A673 (cell line): ENCODE data around the gene ANKRD53. TPM values are rescaled to one million over a fixed set of nuclear protein-coding genes. Genes with fewer than 3 reads are reported as not detected.

ENCODE experiments used
- BruUV-seq: library from RNA; stranded (reverse); fragments of 400-500 nt; replicated peaks from 2 replicates; lab custom pipeline; 2021; lab: Mats Ljungman, UMichigan
- CTCF ChIA-PET: fragments of 300-600 bp; sonication (Branson Sonifier 250); formaldehyde crosslinking; loops from one replicate; lab custom pipeline; 2022; ENCODE audit warnings: antibody characterized with exemption; lab: Charles Lee
- POLR2A ChIA-PET: fragments of 300-600 bp; sonication (Branson Sonifier 250); formaldehyde crosslinking; loops from one replicate; lab custom pipeline; 2022; ENCODE audit warnings: antibody characterized with exemption; ENCODE audit not compliant: low non-redundant PET; lab: Charles Lee
- DNase-seq: peaks from one replicate; pipeline ENCODE4 v3.0.0-alpha.2; 2015; ENCODE audit warnings: low spot score
- H3K27ac ChIP-seq: fragments of 200-600 bp; sonication (generic); 2 replicates; pipeline ENCODE4 v1.5.1; 2016; ENCODE audit warnings: mixed run types, low read depth, mild to moderate bottlenecking, mixed read lengths, antibody characterized with exemption, low read length; ENCODE audit not compliant: poor library complexity, severe bottlenecking
- H3K27me3 ChIP-seq: fragments of 200-600 bp; sonication (generic); replicated peaks from 2 replicates; pipeline ENCODE4 v1.6.1; 2017; ENCODE audit warnings: mixed run types, low read depth, mild to moderate bottlenecking, mixed read lengths, antibody characterized with exemption, low read length; ENCODE audit not compliant: insufficient read depth, poor library complexity
- H3K36me3 ChIP-seq: fragments of 200-600 bp; sonication (generic); 2 replicates; pipeline ENCODE4 v1.6.1; 2016; ENCODE audit warnings: mixed run types, mild to moderate bottlenecking, mixed read lengths, antibody characterized with exemption, low read length; ENCODE audit not compliant: insufficient read depth, poor library complexity, severe bottlenecking
- H3K4me1 ChIP-seq: fragments of 200-600 bp; sonication (generic); 2 replicates; pipeline ENCODE4 v1.6.1; 2017; ENCODE audit warnings: mixed run types, mild to moderate bottlenecking, mixed read lengths, antibody characterized with exemption, low read length; ENCODE audit not compliant: insufficient read depth, poor library complexity, severe bottlenecking
- H3K4me3 ChIP-seq: fragments of 200-600 bp; sonication (generic); 2 replicates; pipeline ENCODE4 v1.5.1; 2016; ENCODE audit warnings: low read depth, mixed run types, mild to moderate bottlenecking, mixed read lengths, low read length; ENCODE audit not compliant: poor library complexity, severe bottlenecking
- H3K9me3 ChIP-seq: fragments of 200-600 bp; sonication (generic); 2 replicates; pipeline ENCODE4 v1.6.1; 2016; ENCODE audit warnings: mixed run types, low read depth, mild to moderate bottlenecking, mixed read lengths, antibody characterized with exemption, low read length; ENCODE audit not compliant: poor library complexity, severe bottlenecking
- CTCF ChIP-seq: fragments of 300-800, 200-600 bp; sonication (generic); conservative IDR thresholded peaks from 2 replicates; pipeline ENCODE4 v1.5.1; 2017; ENCODE audit warnings: low read depth, mild to moderate bottlenecking, antibody characterized with exemption, low read length, moderate library complexity, mixed read lengths
- EZH2 ChIP-seq: fragments of 200-600 bp; sonication (generic); IDR thresholded peaks from 2 replicates; pipeline ENCODE4 v1.6.1; 2017; ENCODE audit warnings: borderline replicate concordance, low read depth, mild to moderate bottlenecking, mixed read lengths, antibody characterized with exemption, low read length; ENCODE audit not compliant: poor library complexity, severe bottlenecking
- intact Hi-C: fragments of 100-400 bp; cut with micrococcal nuclease; formaldehyde crosslinking; loops from one replicate; pipeline ENCODE4 v1.10.0; 2022; ENCODE audit not compliant: unreplicated experiment
- total RNA-seq: library from RNA; stranded (reverse); gene quantifications from 2 replicates; pipeline ENCODE4 v1.2.3, GENCODE V29; 2021

Gene ANKRD53
- total RNA-seq, 1 experiment from 2014 or later = 0.64 TPM

GRCh38 chr2:70939839-70940580 is 38.4 kb upstream of the ANKRD53 start:
- H3K9me3 ChIP-seq = no peaks in the 10 kb centered on the region
- no peak for DNase-seq
- no peak overlapping the region for H3K27ac ChIP-seq
- H3K4me3 ChIP-seq = no peak overlapping the region
- no TSS peak for BruUV-seq
- H3K36me3 ChIP-seq = no peaks in the 10 kb centered on the region
- intact Hi-C loops = no loop called here
- ChIA-PET CTCF (no interaction called here), POLR2A (no interaction called here)
- no peaks in the 10 kb centered on the region for H3K27me3 ChIP-seq
- no peaks in the 10 kb centered on the region for H3K4me1 ChIP-seq
- no peak for TF ChIP-seq CTCF
- no peak for TF ChIP-seq EZH2

GRCh38 chr2:70941186-70941585 is 37.2 kb upstream of the ANKRD53 start:
- Histone ChIP-seq H3K27ac (no peak overlapping the region), H3K9me3 (no peaks in the 10 kb centered on the region), H3K4me1 (no peaks in the 10 kb centered on the region), H3K36me3 (no peaks in the 10 kb centered on the region), H3K27me3 (no peaks in the 10 kb centered on the region), H3K4me3 (no peak overlapping the region)
- intact Hi-C loops = no loop called here
- DNase-seq = no peak
- BruUV-seq = no TSS peak
- TF ChIP-seq EZH2 (no peak), CTCF (no peak)
- ChIA-PET POLR2A (no interaction called here), CTCF (interaction anchor here (0.6 kb wide), 1 partner anchor 32 kb away, joined by 5 read pairs; no protein-coding TSS in a partner anchor)

- no peak for TF ChIP-seq CTCF
- no peak for TF ChIP-seq EZH2
- intact Hi-C loops = no loop called here
- CTCF ChIA-PET = no interaction called here
These were observed 36.7 kb upstream of the ANKRD53 start for GRCh38 chr2:70941701-70942100.

More at GRCh38 chr2:70941701-70942100, 36.7 kb upstream of the ANKRD53 start:
- no peak for DNase-seq
- Histone ChIP-seq H3K4me1 (no peaks in the 10 kb centered on the region), H3K36me3 (no peaks in the 10 kb centered on the region), H3K4me3 (no peak overlapping the region), H3K27me3 (no peaks in the 10 kb centered on the region), H3K9me3 (no peaks in the 10 kb centered on the region), H3K27ac (no peak overlapping the region)
- no TSS peak for BruUV-seq
- POLR2A ChIA-PET = no interaction called here
